ENCODE data around the gene KDM5B.

DNA sequence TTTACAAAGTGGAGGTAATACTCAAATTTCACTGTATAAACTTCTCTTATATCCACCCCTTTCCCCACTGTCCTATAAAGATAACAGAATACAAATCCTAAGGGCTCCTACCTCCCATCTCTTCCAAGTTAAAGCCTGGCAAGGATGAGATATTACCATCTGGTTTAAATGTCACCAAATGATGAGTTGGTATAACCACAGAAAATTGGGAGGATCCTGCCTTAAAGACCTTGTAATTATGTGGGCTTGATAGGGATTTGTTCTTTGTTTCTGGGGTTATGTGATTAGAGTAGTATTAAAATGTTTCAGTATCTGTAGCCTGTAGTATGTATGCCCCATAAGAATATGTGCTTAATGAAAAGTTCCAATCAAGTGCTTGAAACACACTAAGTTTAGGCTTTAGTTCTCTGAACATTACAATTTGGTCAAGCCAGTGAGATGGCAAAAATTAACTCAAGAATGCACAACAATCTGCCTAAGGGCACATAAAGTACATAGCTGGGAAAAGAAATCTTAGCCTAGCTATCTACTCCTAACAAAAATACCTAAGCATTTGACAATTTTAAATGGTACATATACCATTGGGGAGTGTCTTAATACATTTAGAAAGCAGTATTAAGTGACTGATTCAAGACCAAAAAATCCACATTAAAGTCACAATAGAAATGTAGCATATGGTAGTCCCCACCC is 14.0 kb downstream of the KDM5B start:
- TF ChIP-seq YY1 (IDR thresholded peaks at IDR 0.05; ENCODE audit: insufficient read depth, insufficient read length) (no peak), ZNF274 (IDR thresholded peaks at IDR 0.05; ENCODE audit: low read depth, low read length) (no peak)

All from NT2/D1 (cell line).